MM.1S (cell line): ENCODE results near the gene ADCY2.

Experiments used
- EZH2phosphoT487 ChIP-seq: fragments of 300-600 bp; sonication (generic); IDR thresholded peaks from 2 replicates; pipeline ENCODE4 v1.6.1; 2018; ENCODE audit warnings: antibody characterized with exemption, low read length
- TF ChIP-seq, protein P1 (sequence below): fragments of 300-600 bp; sonication (generic); IDR thresholded peaks from 2 replicates; pipeline ENCODE4 v1.5.1; 2016; ENCODE audit warnings: antibody characterized with exemption, low read length, mixed read lengths

DNA sequence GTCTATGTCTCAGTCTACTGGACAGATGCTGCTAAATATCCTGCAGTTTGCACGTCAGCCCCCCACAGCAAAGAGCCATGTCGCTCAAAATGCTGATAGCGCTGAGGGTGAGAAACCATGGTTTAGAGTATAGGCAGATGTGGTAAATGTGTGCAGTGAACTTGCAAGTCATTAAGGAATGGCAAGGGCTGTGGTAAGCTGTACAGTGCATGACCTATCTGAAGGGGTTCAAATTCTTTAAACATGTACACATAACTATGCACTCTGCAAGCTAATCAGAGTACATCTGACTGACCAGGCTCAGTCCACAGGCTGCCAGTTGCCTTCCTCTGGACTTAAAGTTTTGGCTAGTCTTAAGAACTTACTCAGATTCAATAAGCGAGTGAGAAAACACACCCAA is 284.3 kb downstream of the ADCY2 start:
- TF ChIP-seq, protein P1, sequence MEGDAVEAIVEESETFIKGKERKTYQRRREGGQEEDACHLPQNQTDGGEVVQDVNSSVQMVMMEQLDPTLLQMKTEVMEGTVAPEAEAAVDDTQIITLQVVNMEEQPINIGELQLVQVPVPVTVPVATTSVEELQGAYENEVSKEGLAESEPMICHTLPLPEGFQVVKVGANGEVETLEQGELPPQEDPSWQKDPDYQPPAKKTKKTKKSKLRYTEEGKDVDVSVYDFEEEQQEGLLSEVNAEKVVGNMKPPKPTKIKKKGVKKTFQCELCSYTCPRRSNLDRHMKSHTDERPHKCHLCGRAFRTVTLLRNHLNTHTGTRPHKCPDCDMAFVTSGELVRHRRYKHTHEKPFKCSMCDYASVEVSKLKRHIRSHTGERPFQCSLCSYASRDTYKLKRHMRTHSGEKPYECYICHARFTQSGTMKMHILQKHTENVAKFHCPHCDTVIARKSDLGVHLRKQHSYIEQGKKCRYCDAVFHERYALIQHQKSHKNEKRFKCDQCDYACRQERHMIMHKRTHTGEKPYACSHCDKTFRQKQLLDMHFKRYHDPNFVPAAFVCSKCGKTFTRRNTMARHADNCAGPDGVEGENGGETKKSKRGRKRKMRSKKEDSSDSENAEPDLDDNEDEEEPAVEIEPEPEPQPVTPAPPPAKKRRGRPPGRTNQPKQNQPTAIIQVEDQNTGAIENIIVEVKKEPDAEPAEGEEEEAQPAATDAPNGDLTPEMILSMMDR = no peak
- no peak for TF ChIP-seq EZH2phosphoT487
